GM20000 (cell line): ENCODE results near the gene FAM107B.

Experiments used
- DNase-seq: peaks from one replicate; pipeline ENCODE4 v3.0.0; 2012; ENCODE audit warnings: low spot score
- CTCF ChIP-seq: IDR thresholded peaks from 2 replicates; pipeline ENCODE4 v1.5.1; 2012; ENCODE audit warnings: mild to moderate bottlenecking, control low read depth; ENCODE audit errors: extremely low read depth, missing control alignments

Gene FAM107B

GRCh38 chr10:14815681-14816080 is 41.0 kb upstream of the FAM107B start:
- TF ChIP-seq CTCF: no peak
- DNase-seq: no peak

- no peak for TF ChIP-seq CTCF
- no peak for DNase-seq
Observed at GRCh38 chr10:14812271-14812670, 37.6 kb upstream of the FAM107B start.

GRCh38 chr10:14810969-14811953 is 36.6 kb upstream of the FAM107B start:
- no peak for TF ChIP-seq CTCF
- DNase-seq: no peak

GRCh38 chr10:14806318-14806717 is 31.6 kb upstream of the FAM107B start:
- DNase-seq: no peak
- no peak for TF ChIP-seq CTCF

- no peak for DNase-seq
- no peak for TF ChIP-seq CTCF
Observed at GRCh38 chr10:14803827-14804226, 29.1 kb upstream of the FAM107B start.

- DNase-seq: no peak
- TF ChIP-seq CTCF: no peak
Observed at GRCh38 chr10:14801723-14802122, 27.0 kb upstream of the FAM107B start.

GRCh38 chr10:14800397-14800796 is 25.7 kb upstream of the FAM107B start:
- TF ChIP-seq CTCF: no peak

More at GRCh38 chr10:14800397-14800796, 25.7 kb upstream of the FAM107B start:
- DNase-seq: no peak
